Measurements from ENCODE around the gene PKN2. TPM values are rescaled to one million over a fixed set of nuclear protein-coding genes. Genes with fewer than 3 reads are reported as not detected.
A peak's percentile ranks its signal among the peaks of the same experiment; 100 is the strongest.

Gene PKN2
- total and polyA plus RNA-seq, 2 of the 8 experiments (the other 6 are each of a cell fraction or from before 2014, with no cell fraction given), result 7.8 to 32.0 TPM

GRCh38 chr1:88661951-88662699, 21.9 kb upstream of the PKN2 start:
- no peaks in the 10 kb centered on the region for H3K79me1 ChIP-seq (ENCODE audit: low read depth, low read length)
- H3K9me3 ChIP-seq (ENCODE audit: insufficient read depth in 2 of 2, low read depth in 1 of 2, low read length in 1 of 2), result no peaks in the 10 kb centered on the region
- H2BK12ac ChIP-seq (ENCODE audit: low read depth, low read length), result no peak overlapping the region
- H2AK5ac ChIP-seq (ENCODE audit: low read depth, low read length), result no peak overlapping the region
- H4K20me1 ChIP-seq (replicated peaks in 1 of 2; ENCODE audit: control insufficient read depth in 1 of 2, insufficient read depth in 2 of 2, low read length in 2 of 2), result no peaks in the 10 kb centered on the region
- H2BK20ac ChIP-seq (ENCODE audit: low read length), result no peak overlapping the region
- H3K56ac ChIP-seq (replicated peaks; ENCODE audit: insufficient read length, low read depth, low read length), result no peak overlapping the region
- H3K23me2 ChIP-seq (ENCODE audit: low read depth, low read length), result no peaks in the 10 kb centered on the region
- no peak overlapping the region for H3K18ac ChIP-seq (ENCODE audit: extremely low read depth, low read length)
- H4K5ac ChIP-seq (ENCODE audit: insufficient read length, low read depth, low read length), result no peak overlapping the region
- no peak overlapping the region for H3K23ac ChIP-seq (ENCODE audit: insufficient read length)
- ChIA-PET POLR2A (ENCODE audit: partially characterized antibody) (no interaction called here), CTCF (ENCODE audit: partially characterized antibody) (no interaction called here)
- no peak overlapping the region for H2AFZ ChIP-seq (ENCODE audit: low read length)
- H3K27ac ChIP-seq (ENCODE audit: low read depth, low read length), result no peak overlapping the region
- H3K79me2 ChIP-seq (ENCODE audit: control insufficient read depth in 1 of 2, insufficient read depth in 2 of 2, low read length in 2 of 2), result no peaks in the 10 kb centered on the region
- H3K27me3 ChIP-seq (replicated peaks in 1 of 4; ENCODE audit: control insufficient read depth in 3 of 4, extremely low read depth in 1 of 4, insufficient read depth in 3 of 4, low read length in 3 of 4), result no peaks in the 10 kb centered on the region
- H2BK5ac ChIP-seq (ENCODE audit: low read depth, low read length), result no peak overlapping the region
- H2BK120ac ChIP-seq (replicated peaks; ENCODE audit: low read depth, low read length), result no peak overlapping the region
- 58% methylated on average over 2 of the region's 2 CpGs; no CpG with 5 or more reads in 1 of the 2 experiments for WGBS, 2 experiments (ENCODE audit: extremely low coverage in 1 of 2, insufficient coverage in 1 of 2, insufficient read length in 1 of 2, insufficient replicate concordance in 2 of 2, low coverage in 1 of 2, low lambda C conversion rate in 2 of 2, missing lambda C conversion rate in 1 of 2)
- no peak for DNase-seq (ENCODE audit: low read depth in 1 of 2, low spot score in 2 of 2)
- H4K8ac ChIP-seq (ENCODE audit: extremely low read depth, insufficient read depth, low read length), result no peak overlapping the region
- H3K36me3 ChIP-seq (ENCODE audit: control insufficient read depth in 2 of 4, insufficient read depth in 4 of 4, low read length in 3 of 4), result no peaks in the 10 kb centered on the region
- no peak overlapping the region for H2BK15ac ChIP-seq (ENCODE audit: low read length)
- H3K4me3 ChIP-seq (ENCODE audit: extremely low read depth in 1 of 4, insufficient read depth in 2 of 4, low read depth in 3 of 4, low read length in 4 of 4), result no peak overlapping the region
- no peak overlapping the region for H3K4me2 ChIP-seq (ENCODE audit: insufficient read depth in 1 of 2, low read depth in 2 of 2, low read length in 2 of 2)
- no peak overlapping the region for H4K91ac ChIP-seq (replicated peaks; ENCODE audit: insufficient read length, low read length)
- peak overlapping the region in 1 of 4 experiments; percentile 34; a peak in 1 of 7 replicates for H3K9ac ChIP-seq (replicated peaks in 1 of 4; ENCODE audit: extremely low read depth in 1 of 4, low read depth in 3 of 4, low read length in 3 of 4)
- no peak for FAIRE-seq
- no peaks in the 10 kb centered on the region for H3K4me1 ChIP-seq (replicated peaks in 1 of 4; ENCODE audit: control insufficient read depth in 3 of 4, insufficient read depth in 4 of 4, low read length in 3 of 4)
- H3K4ac ChIP-seq (replicated peaks; ENCODE audit: insufficient read length, low read depth, low read length), result no peak overlapping the region
- TF ChIP-seq KDM5A (IDR thresholded peaks at IDR 0.05; ENCODE audit: low read length), result no peak
- TF ChIP-seq SP1 (IDR thresholded peaks at IDR 0.05; ENCODE audit: low read depth, low read length), result no peak
- no peak for TF ChIP-seq CBX8 (IDR thresholded peaks at IDR 0.05; ENCODE audit: borderline replicate concordance, low read depth, low read length)
- TF ChIP-seq HDAC2 (IDR thresholded peaks at IDR 0.05; ENCODE audit: borderline replicate concordance in 1 of 2, low read depth in 2 of 2, low read length in 2 of 2), result no peak
- TF ChIP-seq KDM4A (IDR thresholded peaks at IDR 0.05; ENCODE audit: low read depth, low read length, severe bottlenecking), result no peak
- TF ChIP-seq POLR2AphosphoS5 (IDR thresholded peaks at IDR 0.05; ENCODE audit: low read depth, low read length), result no peak
- no peak for TF ChIP-seq CREB1 (IDR thresholded peaks at IDR 0.05)
- TF ChIP-seq CEBPB (IDR thresholded peaks at IDR 0.05; ENCODE audit: low read depth, low read length), result no peak
- no peak overlapping the region for H3K14ac ChIP-seq (ENCODE audit: insufficient read length)

Data from H1 (cell line).